ENCODE data around the gene LCT. TPM values are rescaled to one million over a fixed set of nuclear protein-coding genes. Genes with fewer than 3 reads are reported as not detected.

LCT gene
- total and polyA plus RNA-seq, 2 of the 13 experiments (the other 11 are each of a cell fraction or from before 2014, with no cell fraction given): not detected

GRCh38 chr2:135853401-135853800 lies 16.4 kb upstream of the LCT start:
- Histone ChIP-seq H3K27me3 (ENCODE audit: control insufficient read depth in 1 of 2, insufficient read depth in 2 of 2, low read length in 2 of 2) (no peaks in the 10 kb centered on the region), H3K9ac (ENCODE audit: insufficient read depth, low read depth, low read length) (no peak overlapping the region), H3K79me2 (ENCODE audit: insufficient read depth, low read length) (no peaks in the 10 kb centered on the region), H3K4me2 (ENCODE audit: low read depth, low read length) (no peak overlapping the region), H3K4me3 (replicated peaks in 1 of 3; ENCODE audit: insufficient read depth in 1 of 3, low read depth in 2 of 3, low read length in 3 of 3) (no peak overlapping the region), H3K9me3 (ENCODE audit: low read length) (no peaks in the 10 kb centered on the region), H2AFZ (ENCODE audit: low read length) (no peak overlapping the region), H3K27ac (ENCODE audit: extremely low read length, insufficient read depth, low read length) (no peak overlapping the region), H3K4me1 (ENCODE audit: insufficient read depth, low read length) (peaks cover 14% of the 10 kb centered on the region), H4K20me1 (ENCODE audit: insufficient read depth, low read length) (no peaks in the 10 kb centered on the region), H3K36me3 (replicated peaks in 1 of 2; ENCODE audit: control insufficient read depth in 1 of 2, insufficient read depth in 2 of 2, low read length in 2 of 2) (peaks cover 0 to 7% of the 10 kb centered on the region in 2 experiments; a peak in 2 of 5 replicates)
- no peak for ATAC-seq
- DNase-seq (ENCODE audit: low spot score): no peak
- CTCF ChIA-PET (ENCODE audit: low intra/inter-chr PET ratio, low total read pairs): no interaction called here
- no peak for FAIRE-seq
- intact Hi-C loops (cut with micrococcal nuclease; ENCODE audit: unreplicated experiment): no loop called here
- no TSS peak for BruUV-seq (replicated peaks)
- in situ Hi-C loops (cut with HindIII; ENCODE audit: extremely low pct_ligation_motif_present, low pct_unique_long_range_greater_than_20kb): no loop called here
- no peak for TF ChIP-seq ZNF775 (CRISPR knock-in tag; IDR thresholded peaks at IDR 0.05; ENCODE audit: borderline replicate concordance)
- TF ChIP-seq ZNF629 (CRISPR knock-in tag; conservative IDR thresholded peaks at IDR 0.05): peak; percentile 66
- no peak for TF ChIP-seq KDM1A (CRISPR knock-in tag; IDR thresholded peaks at IDR 0.05)
- no peak for TF ChIP-seq ZNF367 (CRISPR knock-in tag; IDR thresholded peaks at IDR 0.05; ENCODE audit: borderline replicate concordance)
- TF ChIP-seq PITX1 (CRISPR knock-in tag; IDR thresholded peaks at IDR 0.05): no peak
- no peak for TF ChIP-seq TBP (CRISPR knock-in tag; IDR thresholded peaks at IDR 0.05)
- TF ChIP-seq, protein P1, sequence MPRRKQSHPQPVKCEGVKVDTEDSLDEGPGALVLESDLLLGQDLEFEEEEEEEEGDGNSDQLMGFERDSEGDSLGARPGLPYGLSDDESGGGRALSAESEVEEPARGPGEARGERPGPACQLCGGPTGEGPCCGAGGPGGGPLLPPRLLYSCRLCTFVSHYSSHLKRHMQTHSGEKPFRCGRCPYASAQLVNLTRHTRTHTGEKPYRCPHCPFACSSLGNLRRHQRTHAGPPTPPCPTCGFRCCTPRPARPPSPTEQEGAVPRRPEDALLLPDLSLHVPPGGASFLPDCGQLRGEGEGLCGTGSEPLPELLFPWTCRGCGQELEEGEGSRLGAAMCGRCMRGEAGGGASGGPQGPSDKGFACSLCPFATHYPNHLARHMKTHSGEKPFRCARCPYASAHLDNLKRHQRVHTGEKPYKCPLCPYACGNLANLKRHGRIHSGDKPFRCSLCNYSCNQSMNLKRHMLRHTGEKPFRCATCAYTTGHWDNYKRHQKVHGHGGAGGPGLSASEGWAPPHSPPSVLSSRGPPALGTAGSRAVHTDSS (CRISPR knock-in tag; conservative IDR thresholded peaks at IDR 0.05): no peak
- TF ChIP-seq, protein P2, sequence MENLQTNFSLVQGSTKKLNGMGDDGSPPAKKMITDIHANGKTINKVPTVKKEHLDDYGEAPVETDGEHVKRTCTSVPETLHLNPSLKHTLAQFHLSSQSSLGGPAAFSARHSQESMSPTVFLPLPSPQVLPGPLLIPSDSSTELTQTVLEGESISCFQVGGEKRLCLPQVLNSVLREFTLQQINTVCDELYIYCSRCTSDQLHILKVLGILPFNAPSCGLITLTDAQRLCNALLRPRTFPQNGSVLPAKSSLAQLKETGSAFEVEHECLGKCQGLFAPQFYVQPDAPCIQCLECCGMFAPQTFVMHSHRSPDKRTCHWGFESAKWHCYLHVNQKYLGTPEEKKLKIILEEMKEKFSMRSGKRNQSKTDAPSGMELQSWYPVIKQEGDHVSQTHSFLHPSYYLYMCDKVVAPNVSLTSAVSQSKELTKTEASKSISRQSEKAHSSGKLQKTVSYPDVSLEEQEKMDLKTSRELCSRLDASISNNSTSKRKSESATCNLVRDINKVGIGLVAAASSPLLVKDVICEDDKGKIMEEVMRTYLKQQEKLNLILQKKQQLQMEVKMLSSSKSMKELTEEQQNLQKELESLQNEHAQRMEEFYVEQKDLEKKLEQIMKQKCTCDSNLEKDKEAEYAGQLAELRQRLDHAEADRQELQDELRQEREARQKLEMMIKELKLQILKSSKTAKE (CRISPR knock-in tag; IDR thresholded peaks at IDR 0.05; ENCODE audit: borderline replicate concordance): no peak
- POLR2A ChIA-PET: no interaction called here

All from HepG2 (cell line).